MM.1S (cell line): Measurements from ENCODE around the gene TRIM39.

Experiments used
- EZH2 ChIP-seq: fragments of 300-600 bp; sonication (generic); optimal IDR thresholded peaks from 2 replicates; pipeline ENCODE3; 2017; ENCODE audit warnings: low read depth, mild to moderate bottlenecking, antibody characterized with exemption, low read length, mixed read lengths
- TF ChIP-seq, protein P1 (sequence below): fragments of 300-600 bp; sonication (generic); IDR thresholded peaks from 2 replicates; pipeline ENCODE4 v1.5.1; 2016; ENCODE audit warnings: antibody characterized with exemption, low read length, mixed read lengths

DNA sequence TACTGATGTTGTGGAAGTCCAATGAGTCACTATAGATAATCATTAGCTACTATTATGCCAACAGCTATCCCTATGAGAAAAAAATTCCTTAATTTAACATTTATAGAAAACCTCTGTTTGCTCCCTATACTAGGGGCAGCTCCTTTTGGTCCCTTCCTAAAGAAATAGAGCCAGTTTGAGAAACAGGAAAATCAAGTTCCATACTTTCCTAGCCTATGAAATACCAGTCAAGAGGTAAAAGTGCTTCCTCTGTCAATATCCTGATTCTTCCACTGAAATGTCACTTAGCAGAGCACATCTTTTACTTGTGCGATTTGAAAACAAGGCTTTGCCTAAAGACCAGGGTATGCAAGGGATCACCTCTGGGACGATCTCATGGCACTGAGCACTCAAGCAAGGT is 14.5 kb upstream of the TRIM39 start:
- TF ChIP-seq EZH2 = no peak
- TF ChIP-seq, protein P1, sequence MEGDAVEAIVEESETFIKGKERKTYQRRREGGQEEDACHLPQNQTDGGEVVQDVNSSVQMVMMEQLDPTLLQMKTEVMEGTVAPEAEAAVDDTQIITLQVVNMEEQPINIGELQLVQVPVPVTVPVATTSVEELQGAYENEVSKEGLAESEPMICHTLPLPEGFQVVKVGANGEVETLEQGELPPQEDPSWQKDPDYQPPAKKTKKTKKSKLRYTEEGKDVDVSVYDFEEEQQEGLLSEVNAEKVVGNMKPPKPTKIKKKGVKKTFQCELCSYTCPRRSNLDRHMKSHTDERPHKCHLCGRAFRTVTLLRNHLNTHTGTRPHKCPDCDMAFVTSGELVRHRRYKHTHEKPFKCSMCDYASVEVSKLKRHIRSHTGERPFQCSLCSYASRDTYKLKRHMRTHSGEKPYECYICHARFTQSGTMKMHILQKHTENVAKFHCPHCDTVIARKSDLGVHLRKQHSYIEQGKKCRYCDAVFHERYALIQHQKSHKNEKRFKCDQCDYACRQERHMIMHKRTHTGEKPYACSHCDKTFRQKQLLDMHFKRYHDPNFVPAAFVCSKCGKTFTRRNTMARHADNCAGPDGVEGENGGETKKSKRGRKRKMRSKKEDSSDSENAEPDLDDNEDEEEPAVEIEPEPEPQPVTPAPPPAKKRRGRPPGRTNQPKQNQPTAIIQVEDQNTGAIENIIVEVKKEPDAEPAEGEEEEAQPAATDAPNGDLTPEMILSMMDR = no peak
